ENCODE measurements around the gene JDP2. TPM values are rescaled to one million over a fixed set of nuclear protein-coding genes. Genes with fewer than 3 reads are reported as not detected.

The JDP2 gene
- polyA plus RNA-seq, 1 donor: 17.0 TPM

GRCh38 chr14:75514673-75515628 is 87.1 kb downstream of the JDP2 start:
- no peak for DNase-seq

GRCh38 chr14:75515629-75515996 is 87.8 kb downstream of the JDP2 start:
- DNase-seq: no peak

GRCh38 chr14:75518625-75519024 is 90.8 kb downstream of the JDP2 start:
- no peak for DNase-seq

GRCh38 chr14:75519394-75519793 is 91.6 kb downstream of the JDP2 start:
- DNase-seq: no peak

- DNase-seq: no peak
Measured at GRCh38 chr14:75519826-75520728, 92.3 kb downstream of the JDP2 start.

GRCh38 chr14:75520852-75521251 is 93.0 kb downstream of the JDP2 start:
- no peak for DNase-seq

- no peak for DNase-seq
Measured at GRCh38 chr14:75521415-75522199, 93.8 kb downstream of the JDP2 start.

- DNase-seq: no peak
Measured at GRCh38 chr14:75522224-75522982, 94.6 kb downstream of the JDP2 start, which contains the start of gene BATF. Gene BATF (plus strand): TSS chr14:75522469. CDS start chr14:75522683, 214 bp downstream.

GRCh38 chr14:75522983-75523318 is 95.1 kb downstream of the JDP2 start:
- DNase-seq: no peak

Other genes starting within 250 kb of the JDP2 start
- 477 TPM for gene FOS, start 149.2 kb upstream of the JDP2 start, polyA plus RNA-seq (ENCODE audit: insufficient read length)
- not detected for gene BATF, start 94.4 kb downstream of the JDP2 start, polyA plus RNA-seq (ENCODE audit: insufficient read length)
- 10.1 TPM for gene FLVCR2, start 150.6 kb downstream of the JDP2 start, polyA plus RNA-seq (ENCODE audit: insufficient read length)
- gene ERG28, start 232.9 kb downstream of the JDP2 start, polyA plus RNA-seq (ENCODE audit: insufficient read length): 31.5 TPM
- 37.0 TPM for gene TTLL5, start 233.2 kb downstream of the JDP2 start, polyA plus RNA-seq (ENCODE audit: insufficient read length)